Measurements from ENCODE around the gene LAMP1. TPM values are rescaled to one million over a fixed set of nuclear protein-coding genes. Genes with fewer than 3 reads are reported as not detected.

LAMP1 gene
- total and polyA plus RNA-seq, 12 donors = 35.9 to 153 (median 97.3) TPM

DNA sequence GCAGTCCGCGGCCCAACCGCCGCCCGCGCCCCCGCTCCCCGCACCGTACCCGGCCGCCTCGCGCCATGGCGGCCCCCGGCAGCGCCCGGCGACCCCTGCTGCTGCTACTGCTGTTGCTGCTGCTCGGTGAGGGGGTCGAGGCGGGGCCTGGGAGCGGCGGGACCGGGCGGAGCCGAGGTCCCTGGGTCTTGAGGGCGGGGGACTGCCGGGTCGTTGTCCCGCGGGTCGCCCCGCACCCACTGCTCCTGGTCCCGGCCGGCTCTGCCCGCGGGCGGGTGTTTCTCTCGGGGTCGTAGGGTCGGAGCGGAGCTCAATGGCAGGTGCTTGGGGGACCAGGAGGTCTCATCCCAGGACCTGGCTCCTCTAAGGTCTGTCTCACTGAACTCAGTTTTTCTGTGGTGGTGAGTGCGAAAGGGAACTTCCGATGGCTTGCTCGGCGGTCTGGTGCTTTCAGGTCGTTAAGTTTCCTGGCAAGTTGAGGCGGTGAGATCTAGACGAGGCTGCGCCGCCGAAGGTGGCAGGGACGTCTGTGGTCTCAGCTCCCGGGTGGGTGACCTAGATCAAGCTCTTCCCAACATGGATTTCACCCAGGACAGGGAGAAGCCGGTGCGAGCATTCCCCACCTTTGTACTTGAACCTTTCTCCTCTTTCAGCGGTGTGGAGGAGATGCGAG lies 467 bp downstream of the LAMP1 start:
- peaks cover 0 to 9% (median 0%) of the 10 kb centered on the region in 9 donors for H3K36me3 ChIP-seq
- ATAC-seq (peak in 1 of 8 donors; percentile 3), DNase-seq (no peak)
- peaks cover 0 to 43% (median 22%) of the 10 kb centered on the region in 9 donors for H3K4me1 ChIP-seq
- H3K27me3 ChIP-seq = peaks cover 0 to under 1% (median 0%) of the 10 kb centered on the region in 7 donors
- 0 to 1% methylated on average over 43 to 58 of the region's 58 CpGs for WGBS, 2 donors
- intact Hi-C loops (cut with DNase I) = loop anchor here in 1 of 10 donors (5.0 kb wide), 1 partner anchor 95 kb away; no protein-coding TSS in a partner anchor
- peak overlapping the region; percentile 68 to 95 (median 82) for H3K4me3 ChIP-seq
- no peaks in the 10 kb centered on the region for H3K9me3 ChIP-seq
- peak overlapping the region in 9 of 10 donors; percentile 78 to 96 (median 86) for H3K27ac ChIP-seq
- TF ChIP-seq, protein P1, sequence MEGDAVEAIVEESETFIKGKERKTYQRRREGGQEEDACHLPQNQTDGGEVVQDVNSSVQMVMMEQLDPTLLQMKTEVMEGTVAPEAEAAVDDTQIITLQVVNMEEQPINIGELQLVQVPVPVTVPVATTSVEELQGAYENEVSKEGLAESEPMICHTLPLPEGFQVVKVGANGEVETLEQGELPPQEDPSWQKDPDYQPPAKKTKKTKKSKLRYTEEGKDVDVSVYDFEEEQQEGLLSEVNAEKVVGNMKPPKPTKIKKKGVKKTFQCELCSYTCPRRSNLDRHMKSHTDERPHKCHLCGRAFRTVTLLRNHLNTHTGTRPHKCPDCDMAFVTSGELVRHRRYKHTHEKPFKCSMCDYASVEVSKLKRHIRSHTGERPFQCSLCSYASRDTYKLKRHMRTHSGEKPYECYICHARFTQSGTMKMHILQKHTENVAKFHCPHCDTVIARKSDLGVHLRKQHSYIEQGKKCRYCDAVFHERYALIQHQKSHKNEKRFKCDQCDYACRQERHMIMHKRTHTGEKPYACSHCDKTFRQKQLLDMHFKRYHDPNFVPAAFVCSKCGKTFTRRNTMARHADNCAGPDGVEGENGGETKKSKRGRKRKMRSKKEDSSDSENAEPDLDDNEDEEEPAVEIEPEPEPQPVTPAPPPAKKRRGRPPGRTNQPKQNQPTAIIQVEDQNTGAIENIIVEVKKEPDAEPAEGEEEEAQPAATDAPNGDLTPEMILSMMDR (IDR thresholded peaks at IDR 0.05) = no peak

DNA sequence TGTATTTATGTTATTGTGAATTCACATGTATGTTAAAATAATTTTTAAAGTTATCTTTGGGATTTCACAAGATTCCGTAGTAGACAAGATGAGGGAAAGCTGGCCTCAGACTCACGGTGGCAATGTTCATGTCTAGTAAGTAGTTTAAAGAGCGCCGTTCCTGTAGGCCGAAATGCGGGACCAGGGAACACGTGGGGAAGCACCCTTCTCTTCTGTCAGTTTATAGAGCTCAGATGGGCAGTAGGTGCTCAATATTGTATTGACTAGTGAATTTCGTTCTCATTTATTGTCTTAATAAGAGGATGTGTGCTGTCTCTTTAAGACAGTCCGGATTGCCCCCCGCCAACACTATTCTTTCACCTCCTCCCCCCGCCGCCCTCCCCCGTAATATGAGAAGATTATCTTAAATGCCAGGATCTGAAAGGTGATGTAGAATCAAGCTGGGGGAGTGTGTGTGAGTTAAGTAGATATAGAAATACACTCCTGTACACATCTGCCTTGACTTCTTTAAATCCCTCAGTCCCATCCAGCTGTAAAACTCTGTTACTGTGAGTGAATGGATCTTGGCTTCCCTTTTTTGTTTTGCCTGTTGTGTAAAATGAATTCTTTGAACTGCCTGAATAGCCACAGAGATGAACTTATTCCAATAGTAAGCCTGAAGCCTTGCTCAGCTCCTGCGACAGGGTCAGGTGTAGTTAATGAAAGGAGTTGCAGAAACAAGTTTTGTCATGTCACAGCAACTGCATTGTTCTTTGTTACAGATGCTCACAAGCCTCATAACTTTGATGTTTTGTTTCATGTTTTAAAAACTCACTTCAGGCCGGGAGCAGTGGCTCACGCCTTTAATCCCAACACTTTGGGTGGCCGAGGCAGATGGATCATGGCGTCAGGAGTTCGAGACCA lies 1.3 kb downstream of the LAMP1 start:
- no peaks in the 10 kb centered on the region for H3K27me3 ChIP-seq
- H3K4me1 ChIP-seq = peaks cover 0 to 38% (median 22%) of the 10 kb centered on the region in 9 donors
- DNase-seq (no peak), ATAC-seq (no peak)
- intact Hi-C loops (cut with DNase I) = loop anchor here in 1 of 10 donors (5.0 kb wide), 1 partner anchor 94 kb away; no protein-coding TSS in a partner anchor
- H3K27ac ChIP-seq = peak overlapping the region in 6 of 10 donors; percentile 78 to 96 (median 88)
- no peaks in the 10 kb centered on the region for H3K9me3 ChIP-seq
- H3K36me3 ChIP-seq = peaks cover 0 to 17% (median 0%) of the 10 kb centered on the region in 9 donors
- TF ChIP-seq, protein P1 (IDR thresholded peaks at IDR 0.05) = no peak
- WGBS, 2 donors = 36 to 39% methylated on average over 19 of the region's 19 CpGs
- H3K4me3 ChIP-seq = peak overlapping the region in 9 of 10 donors; percentile 70 to 95 (median 87)

DNA sequence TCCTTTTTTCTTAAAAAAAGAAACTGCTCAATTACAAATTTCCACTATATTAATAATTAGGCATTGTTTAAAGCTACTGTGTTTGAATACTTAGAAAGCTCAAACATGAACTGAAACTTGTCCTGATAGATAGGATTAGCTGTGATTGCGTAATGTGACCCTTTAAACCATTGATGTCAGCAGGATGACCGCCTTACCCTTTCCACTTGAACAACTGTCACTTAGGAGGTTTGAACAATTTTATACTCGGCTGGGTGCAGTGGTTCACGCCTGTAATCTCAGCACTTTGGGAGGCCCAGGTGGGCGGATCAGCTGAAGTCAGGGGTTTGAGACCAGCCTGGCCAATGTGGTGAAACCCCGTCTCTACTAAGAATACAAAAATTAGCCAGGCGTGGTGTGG lies 2.9 kb downstream of the LAMP1 start:
- ATAC-seq (no peak), DNase-seq (no peak)
- intact Hi-C loops (cut with DNase I) = loop anchor here in 1 of 10 donors (5.0 kb wide), 1 partner anchor 92 kb away; no protein-coding TSS in a partner anchor
- H3K9me3 ChIP-seq = no peaks in the 10 kb centered on the region
- H3K27me3 ChIP-seq = no peaks in the 10 kb centered on the region
- no peak overlapping the region for H3K4me3 ChIP-seq
- peak overlapping the region in 1 of 10 donors; percentile 17 for H3K27ac ChIP-seq
- TF ChIP-seq, protein P1 (IDR thresholded peaks at IDR 0.05) = no peak
- peaks cover 0 to 18% (median 0%) of the 10 kb centered on the region in 9 donors for H3K36me3 ChIP-seq
- peaks cover 0 to 48% (median 22%) of the 10 kb centered on the region in 9 donors for H3K4me1 ChIP-seq
- 86 to 90% methylated on average over 7 of the region's 7 CpGs for WGBS, 2 donors

DNA sequence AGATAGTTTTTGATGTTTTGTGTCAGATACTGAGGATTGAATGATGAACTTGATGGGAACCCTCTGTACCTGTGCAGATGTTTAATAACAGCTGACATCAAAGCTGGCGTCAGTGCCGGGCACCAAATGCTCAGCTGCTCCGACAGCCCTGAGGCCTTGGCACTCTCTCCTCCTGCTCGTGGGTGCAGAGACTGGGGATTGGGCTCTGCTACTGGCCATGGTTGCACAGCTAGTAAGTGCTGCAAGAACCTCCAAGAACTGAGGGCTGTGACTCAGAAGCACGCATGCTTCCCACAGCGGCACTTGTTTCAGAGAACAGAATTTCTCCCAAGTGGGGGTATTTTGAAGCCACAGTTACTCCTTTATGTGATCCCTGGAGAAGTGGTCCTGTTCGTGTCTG lies 5.9 kb downstream of the LAMP1 start:
- TF ChIP-seq, protein P1 (IDR thresholded peaks at IDR 0.05) = no peak
- DNase-seq = no peak
- Histone ChIP-seq H3K4me1 (peaks cover 0 to 48% (median 19%) of the 10 kb centered on the region in 9 donors), H3K9me3 (no peaks in the 10 kb centered on the region), H3K36me3 (peaks cover 0 to 38% (median 0%) of the 10 kb centered on the region in 9 donors), H3K4me3 (no peak overlapping the region), H3K27me3 (no peaks in the 10 kb centered on the region), H3K27ac (no peak overlapping the region)
- intact Hi-C loops (cut with DNase I) = no loop called here
- no peak for ATAC-seq
- 87% methylated on average over 7 of the region's 7 CpGs for WGBS, 2 donors
